ENCODE measurements around the gene MACROD2. TPM values are rescaled to one million over a fixed set of nuclear protein-coding genes. Genes with fewer than 3 reads are reported as not detected.

Gene MACROD2
- total and polyA plus RNA-seq, 2 donors (not counting 1 experiment from before 2014, with no cell fraction given) = 5.3 to 6.7 TPM

GRCh38 chr20:14951105-14951504 is 955.8 kb downstream of the MACROD2 start:
- 57% methylated on average over 1 of the region's 1 CpG for WGBS (ENCODE audit: insufficient coverage)
- Mint-ChIP-seq H3K4me1 (no peaks in the 10 kb centered on the region), H3K27me3 (no peaks in the 10 kb centered on the region)

More at GRCh38 chr20:14951105-14951504, 955.8 kb downstream of the MACROD2 start:
- CTCF ChIA-PET = no interaction called here
- H4K20me1 ChIP-seq (ENCODE audit: control insufficient read depth, insufficient read depth, low read length, poor library complexity, severe bottlenecking) = no peaks in the 10 kb centered on the region
- no peak overlapping the region for H3K4me3 ChIP-seq (ENCODE audit: control extremely low read depth in 1 of 5, extremely low read depth in 1 of 5, insufficient read depth in 1 of 5, low read depth in 2 of 5, low read length in 4 of 5)
- POLR2A ChIA-PET = no interaction called here
- no peak overlapping the region for H2AFZ ChIP-seq (ENCODE audit: insufficient read depth, low read depth, low read length, poor library complexity, severe bottlenecking)
- Mint-ChIP-seq H3K27ac (no peak overlapping the region), H3K4me3 (no peak overlapping the region), H3K9me3 (ENCODE audit: insufficient read depth) (peaks cover 3% of the 10 kb centered on the region)
- no peak overlapping the region for H3K4me2 ChIP-seq (replicated peaks; ENCODE audit: low read depth, low read length, poor library complexity, severe bottlenecking)
- H3K9ac ChIP-seq (ENCODE audit: low read length) = no peak overlapping the region
- no peaks in the 10 kb centered on the region for H3K79me2 ChIP-seq (ENCODE audit: control insufficient read depth, insufficient read depth, low read length)
- intact Hi-C loops (cut with micrococcal nuclease) = no loop called here
- H3K9me3 ChIP-seq (ENCODE audit: control extremely low read depth in 1 of 3, control insufficient read depth in 2 of 3, insufficient read depth in 1 of 3, low read length in 2 of 3) = no peaks in the 10 kb centered on the region
- ATAC-seq (ENCODE audit: low read depth) (no peak), DNase-seq (no peak)
- H3K27ac ChIP-seq (ENCODE audit: low read length in 2 of 2) = no peak overlapping the region
- H3K4me1 ChIP-seq (ENCODE audit: control insufficient read depth in 2 of 2, insufficient read depth in 2 of 2, low read length in 2 of 2) = no peaks in the 10 kb centered on the region
- no peaks in the 10 kb centered on the region for H3K36me3 ChIP-seq (replicated peaks in 1 of 2; ENCODE audit: control extremely low read depth in 1 of 2, control insufficient read depth in 1 of 2, extremely low read depth in 1 of 2, insufficient read depth in 2 of 2, low read length in 1 of 2)
- H3K27me3 ChIP-seq (replicated peaks in 1 of 4; ENCODE audit: control extremely low read depth in 1 of 4, control insufficient read depth in 3 of 4, insufficient read depth in 4 of 4, low read length in 3 of 4) = no peaks in the 10 kb centered on the region
- TF ChIP-seq CTCF (IDR thresholded peaks at IDR 0.05) = no peak
- TF ChIP-seq EZH2 (IDR thresholded peaks at IDR 0.05; ENCODE audit: borderline replicate concordance, insufficient read depth, low read depth, low read length, poor library complexity, severe bottlenecking) = no peak
